Stimulated activated CD8-positive, alpha-beta memory T cell treated with anti-CD3 and anti-CD28 coated beads, Interleukin-7, amount 100 ng/mL, for 48 hours (primary cell): ENCODE data around the gene PRSS16.
"Not testable (repeated sequence)": the region's sequence is repeated elsewhere in the genome, so short reads cannot be mapped to it uniquely, and the experiment has no call there.

Experiments
- DNase-seq, 2 donors: peaks; one replicate each; pipeline ENCODE4 v3.0.0-alpha.2; 2020; ENCODE audit warnings: low read depth in 1 of 2; ENCODE audit errors: extremely low read depth in 1 of 2

Gene PRSS16

GRCh38 chr6:27242589-27243265, 4.8 kb upstream of the PRSS16 start:
- no peak for DNase-seq

- DNase-seq = no peak
Observed at GRCh38 chr6:27248783-27249182, 1.3 kb downstream of the PRSS16 start.

GRCh38 chr6:27250277-27251111, 3.0 kb downstream of the PRSS16 start:
- no peak for DNase-seq

- peak; percentile 50 to 78 for DNase-seq
Observed at GRCh38 chr6:27251112-27251605, 3.7 kb downstream of the PRSS16 start.

- DNase-seq = peak; percentile 53 to 76
Observed at GRCh38 chr6:27251606-27252251, 4.2 kb downstream of the PRSS16 start.

GRCh38 chr6:27254566-27254965, 7.1 kb downstream of the PRSS16 start:
- DNase-seq = no peak

GRCh38 chr6:27255866-27256265, 8.4 kb downstream of the PRSS16 start:
- no peak for DNase-seq

- no peak for DNase-seq
Observed at GRCh38 chr6:27260369-27260768, 12.9 kb downstream of the PRSS16 start.

GRCh38 chr6:27260836-27261375, 13.4 kb downstream of the PRSS16 start:
- no peak for DNase-seq

- no peak for DNase-seq
Observed at GRCh38 chr6:27263886-27264285, 16.4 kb downstream of the PRSS16 start.

- DNase-seq = not testable (repeated sequence)
Observed at GRCh38 chr6:27267003-27267402, 19.5 kb downstream of the PRSS16 start.

GRCh38 chr6:27267857-27268434, 20.4 kb downstream of the PRSS16 start:
- DNase-seq = no peak

GRCh38 chr6:27268803-27269202, 21.3 kb downstream of the PRSS16 start:
- DNase-seq = no peak

- no peak for DNase-seq
Observed at GRCh38 chr6:27273783-27274182, 26.3 kb downstream of the PRSS16 start.

- peak in 1 of 2 donors; percentile 17 for DNase-seq
Observed at GRCh38 chr6:27275025-27275956, 27.8 kb downstream of the PRSS16 start.

- no peak for DNase-seq
Observed at GRCh38 chr6:27279513-27280063, 32.1 kb downstream of the PRSS16 start.

GRCh38 chr6:27280064-27280539, 32.6 kb downstream of the PRSS16 start:
- peak; percentile 19 to 31 for DNase-seq

GRCh38 chr6:27280540-27281000, 33.1 kb downstream of the PRSS16 start:
- no peak for DNase-seq

GRCh38 chr6:27281105-27281539, 33.6 kb downstream of the PRSS16 start:
- no peak for DNase-seq
